GM18519 (cell line): Measurements from ENCODE around the gene EPN3.
A peak's percentile ranks its signal among the peaks of the same experiment; 100 is the strongest.

Experiments
- ATAC-seq: cut with Tn5 transposase; IDR thresholded peaks from one replicate; pipeline ENCODE4 v1.9.1; 2021; ENCODE audit warnings: mild to moderate bottlenecking, moderate library complexity; ENCODE audit not compliant: unreplicated experiment, low FRiP score

EPN3 gene

DNA sequence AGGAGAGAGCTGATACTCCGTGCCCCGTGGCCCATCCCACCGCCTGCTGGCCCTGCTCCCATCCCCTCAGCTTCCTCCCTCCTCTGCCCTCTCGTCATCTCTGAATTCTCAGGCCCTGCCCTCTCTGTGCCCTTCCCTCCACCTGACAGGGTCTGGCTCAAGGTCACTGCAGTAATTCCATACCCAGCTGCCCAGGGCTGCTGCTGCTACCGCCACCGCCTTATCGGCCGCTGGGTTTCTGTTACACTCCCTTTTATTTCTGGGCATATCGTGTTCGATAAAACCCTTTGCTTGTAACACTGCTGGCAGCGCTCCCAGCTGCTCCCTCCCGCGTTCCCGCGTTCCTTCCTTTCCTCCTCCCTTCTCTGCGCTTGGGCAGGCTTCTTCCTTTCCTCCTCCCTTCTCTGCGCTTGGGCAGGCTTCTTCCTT, 1.2 kb downstream of the EPN3 start:
- no peak for ATAC-seq

DNA sequence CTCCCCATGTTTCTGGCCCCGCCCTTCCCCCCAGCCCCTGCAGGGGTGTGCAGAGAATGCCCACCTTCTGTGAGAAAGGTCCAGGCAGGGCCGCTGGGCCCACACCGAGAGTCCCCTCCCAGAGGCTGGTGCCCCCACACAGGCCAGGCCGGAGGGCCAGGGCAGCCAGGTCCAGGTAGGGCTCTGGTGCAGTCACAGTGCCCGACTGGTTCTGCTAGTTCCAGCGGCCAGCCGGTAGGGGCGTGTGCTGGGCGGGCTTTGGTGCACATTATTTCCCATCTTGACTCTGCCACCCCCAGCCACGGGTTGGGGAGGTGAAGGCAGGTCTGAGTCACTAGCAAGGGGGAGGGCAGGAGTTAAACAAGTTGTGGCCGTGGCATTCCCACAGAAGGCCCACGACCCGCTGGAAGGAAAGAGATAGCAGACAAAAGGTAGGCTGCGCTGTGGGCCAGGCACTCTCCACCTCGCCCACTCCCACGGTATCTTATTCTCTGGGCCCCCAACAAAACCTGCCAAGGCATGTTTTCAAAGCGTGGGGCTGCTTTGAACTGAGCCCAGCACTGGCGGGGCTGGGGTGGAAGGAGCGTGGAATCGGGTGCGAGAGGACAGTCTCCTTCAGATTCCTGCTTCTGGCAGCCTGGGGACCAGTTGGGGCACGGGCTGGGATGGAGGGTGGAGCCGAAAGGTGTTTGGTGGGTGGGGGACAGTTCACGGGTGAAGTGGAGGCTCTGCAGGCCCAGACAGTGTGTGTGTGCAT, 1.9 kb downstream of the EPN3 start:
- ATAC-seq, result no peak

DNA sequence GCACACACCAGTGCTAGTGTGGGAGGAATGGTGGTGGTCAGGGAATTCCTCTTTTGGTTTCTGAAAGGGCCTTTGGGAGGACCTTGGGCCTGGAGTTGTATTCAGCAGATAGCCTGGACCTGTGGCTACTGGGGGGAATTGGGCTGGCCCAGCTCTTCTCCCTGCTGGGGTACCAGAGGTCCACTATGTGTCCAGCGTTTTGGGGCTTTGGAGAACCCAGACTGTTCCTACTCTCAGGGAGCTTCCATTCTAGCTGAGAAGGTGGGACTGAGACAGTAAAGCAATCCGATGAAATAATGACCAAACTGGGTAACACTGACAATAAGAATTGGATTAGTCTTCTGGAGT, 2.4 kb downstream of the EPN3 start:
- no peak for ATAC-seq

DNA sequence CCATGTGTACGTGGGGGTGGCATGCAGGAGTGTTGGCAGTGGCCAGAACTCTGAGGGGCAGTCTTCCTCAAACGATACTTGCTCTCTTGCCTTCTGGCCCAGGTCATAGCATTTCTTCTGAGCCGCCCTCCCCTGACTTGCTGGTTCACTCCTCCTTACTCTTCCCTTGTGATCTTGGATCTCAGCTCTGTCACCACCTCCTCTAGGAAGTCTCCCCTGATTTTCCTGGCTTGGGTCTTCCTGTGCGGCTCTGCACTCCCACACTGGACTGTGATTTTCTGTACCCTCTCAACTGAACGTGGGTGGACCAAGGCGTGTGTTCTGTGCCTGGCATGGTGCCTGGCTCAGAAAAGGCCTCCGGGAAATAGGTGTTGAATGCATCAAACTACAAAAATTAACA, 2.9 kb downstream of the EPN3 start:
- ATAC-seq, result no peak

DNA sequence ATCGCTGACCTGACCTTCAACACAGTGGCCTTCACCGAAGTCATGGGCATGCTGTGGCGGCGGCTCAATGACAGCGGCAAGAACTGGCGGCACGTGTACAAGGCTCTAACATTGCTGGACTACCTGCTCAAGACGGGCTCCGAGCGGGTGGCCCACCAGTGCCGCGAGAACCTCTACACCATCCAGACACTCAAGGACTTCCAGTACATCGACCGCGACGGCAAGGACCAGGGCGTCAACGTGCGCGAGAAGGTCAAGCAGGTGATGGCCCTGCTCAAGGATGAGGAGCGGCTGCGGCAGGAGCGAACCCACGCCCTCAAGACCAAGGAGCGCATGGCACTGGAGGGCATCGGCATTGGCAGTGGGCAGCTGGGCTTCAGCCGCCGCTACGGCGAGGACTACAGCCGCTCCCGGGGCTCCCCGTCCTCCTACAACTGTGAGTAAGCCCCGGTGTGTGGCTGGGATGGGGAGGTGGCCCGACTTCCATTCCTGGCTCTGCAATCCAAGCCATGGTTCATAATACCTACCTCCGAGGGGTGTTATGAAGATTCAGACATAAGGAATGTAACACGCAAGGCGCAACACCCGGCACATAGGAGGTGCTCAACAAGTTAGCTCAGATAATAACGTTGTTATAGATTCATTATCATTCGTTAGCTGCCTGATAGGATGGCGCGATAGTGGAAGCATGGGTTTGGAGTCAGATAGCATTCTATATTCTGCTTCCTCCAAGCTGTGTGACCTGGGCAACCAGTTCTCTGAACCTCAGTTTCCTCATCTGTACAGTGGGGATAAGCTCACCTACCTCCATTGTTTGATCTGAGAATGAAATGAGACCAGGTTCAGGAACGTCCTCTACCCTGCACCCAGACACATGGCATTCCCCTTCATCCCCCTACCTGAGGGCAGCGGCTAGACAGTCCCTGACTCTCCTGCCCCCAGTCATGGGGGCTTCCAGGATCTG, 4.4 kb downstream of the EPN3 start:
- no peak for ATAC-seq

DNA sequence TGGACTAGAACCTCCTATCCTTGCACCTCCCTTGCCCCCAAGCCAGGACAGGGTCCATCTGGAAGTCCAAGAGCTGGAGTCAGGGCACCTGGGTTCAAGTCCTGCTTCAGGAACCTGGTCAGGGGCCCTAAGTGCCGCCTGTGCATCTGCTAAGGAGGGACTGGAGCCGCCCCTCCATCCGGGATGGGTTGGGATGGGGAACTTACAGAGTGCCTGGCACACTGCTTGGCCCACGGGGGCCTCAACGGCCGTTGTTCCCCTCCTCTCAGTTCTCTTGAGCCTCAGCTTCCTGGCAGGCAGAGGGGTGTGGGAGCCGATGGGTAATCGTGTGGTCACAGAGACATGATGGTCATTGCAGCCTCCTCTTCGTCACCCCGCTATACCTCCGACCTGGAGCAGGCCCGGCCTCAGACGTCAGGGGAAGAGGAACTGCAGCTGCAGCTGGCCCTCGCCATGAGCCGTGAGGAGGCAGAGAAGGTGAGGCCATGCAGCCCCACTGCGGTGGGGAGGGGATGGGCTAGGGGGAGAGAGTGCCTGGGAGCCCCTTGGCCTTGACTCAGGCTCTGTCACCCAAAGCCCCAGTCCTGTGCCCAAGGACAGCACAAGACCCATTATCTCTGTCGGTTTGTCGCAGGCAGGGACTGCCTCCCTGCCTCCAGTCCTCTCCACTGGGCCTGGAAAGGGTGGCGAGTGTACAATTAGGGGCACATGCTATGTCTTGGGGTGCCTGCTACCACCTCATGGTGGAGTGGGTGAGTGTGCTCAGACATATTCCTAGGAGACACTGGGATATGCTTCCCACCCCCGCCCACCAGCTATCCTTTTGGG, 5.4 kb downstream of the EPN3 start:
- no peak for ATAC-seq

DNA sequence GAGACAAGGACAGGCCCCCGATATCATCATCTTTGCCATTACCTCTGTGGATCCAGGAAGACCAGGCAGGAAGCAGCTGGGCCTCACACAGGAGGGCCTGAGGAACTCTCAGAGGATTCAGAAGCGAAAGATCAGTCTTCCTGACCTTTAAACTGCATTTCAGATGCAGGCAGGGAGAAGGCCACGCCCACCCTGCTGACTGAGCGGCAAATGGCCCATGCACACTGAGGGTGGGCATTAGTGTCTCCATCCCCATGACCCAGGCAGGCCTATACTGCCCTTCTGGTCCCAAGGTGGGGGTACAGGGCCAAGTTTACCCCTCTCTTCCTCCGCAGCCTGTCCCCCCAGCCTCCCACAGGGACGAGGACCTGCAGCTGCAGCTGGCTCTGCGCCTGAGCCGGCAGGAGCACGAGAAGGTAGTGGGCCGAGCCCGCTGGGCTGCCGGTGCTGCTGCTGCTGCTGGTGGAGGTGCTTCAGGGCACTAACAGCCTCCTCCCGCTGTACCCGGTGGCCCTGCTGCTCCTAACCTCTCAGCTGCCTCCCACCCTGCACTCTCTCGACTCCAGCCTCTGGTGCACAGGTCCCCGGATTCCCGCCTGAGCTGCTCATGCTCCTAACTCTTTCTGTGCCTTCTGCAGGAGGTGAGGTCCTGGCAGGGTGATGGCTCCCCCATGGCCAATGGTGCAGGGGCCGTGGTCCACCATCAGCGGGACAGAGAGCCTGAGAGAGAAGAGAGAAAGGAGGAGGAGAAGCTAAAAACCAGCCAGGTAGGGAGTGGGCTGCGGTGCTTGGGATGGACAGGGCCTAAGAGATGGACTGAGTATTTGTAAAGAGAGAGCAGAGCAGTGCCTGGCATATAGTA, 6.2 kb downstream of the EPN3 start:
- no peak for ATAC-seq

DNA sequence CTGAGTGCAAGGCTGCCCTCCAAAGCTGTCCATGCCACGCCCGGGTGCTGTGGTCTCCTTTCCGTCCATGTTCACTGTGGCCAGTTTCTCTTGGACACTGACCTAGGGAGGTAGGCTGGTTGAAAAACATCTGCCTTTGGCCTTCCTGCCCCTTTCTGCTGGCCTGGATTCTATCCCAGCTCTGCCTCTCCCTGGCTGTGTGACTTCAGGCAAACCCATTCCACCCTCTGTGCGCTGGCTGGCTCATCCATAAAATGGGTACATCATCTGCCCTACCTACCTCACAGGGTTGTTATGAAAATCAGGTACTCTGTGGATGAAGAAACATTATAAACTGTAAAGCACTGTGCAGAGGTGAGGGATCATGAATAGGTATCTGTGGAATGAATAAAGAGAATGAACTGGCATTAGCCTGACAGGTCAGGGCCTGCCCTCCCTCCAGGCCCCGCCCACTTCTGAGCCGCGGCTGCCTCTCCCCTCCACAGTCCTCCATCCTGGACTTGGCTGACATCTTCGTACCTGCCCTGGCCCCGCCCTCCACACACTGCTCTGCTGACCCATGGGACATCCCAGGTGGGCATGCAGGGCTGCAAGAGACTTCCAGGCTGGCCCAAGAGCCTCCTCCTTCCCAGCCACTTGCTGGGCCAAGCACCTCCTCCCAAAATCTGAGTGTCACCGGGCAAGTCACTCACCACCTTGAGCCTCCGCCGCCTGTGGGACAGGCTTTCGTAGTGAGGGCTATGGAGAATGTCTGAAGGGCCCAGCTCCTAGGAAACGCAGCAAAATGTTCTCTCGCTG, 7.4 kb downstream of the EPN3 start:
- no peak for ATAC-seq

DNA sequence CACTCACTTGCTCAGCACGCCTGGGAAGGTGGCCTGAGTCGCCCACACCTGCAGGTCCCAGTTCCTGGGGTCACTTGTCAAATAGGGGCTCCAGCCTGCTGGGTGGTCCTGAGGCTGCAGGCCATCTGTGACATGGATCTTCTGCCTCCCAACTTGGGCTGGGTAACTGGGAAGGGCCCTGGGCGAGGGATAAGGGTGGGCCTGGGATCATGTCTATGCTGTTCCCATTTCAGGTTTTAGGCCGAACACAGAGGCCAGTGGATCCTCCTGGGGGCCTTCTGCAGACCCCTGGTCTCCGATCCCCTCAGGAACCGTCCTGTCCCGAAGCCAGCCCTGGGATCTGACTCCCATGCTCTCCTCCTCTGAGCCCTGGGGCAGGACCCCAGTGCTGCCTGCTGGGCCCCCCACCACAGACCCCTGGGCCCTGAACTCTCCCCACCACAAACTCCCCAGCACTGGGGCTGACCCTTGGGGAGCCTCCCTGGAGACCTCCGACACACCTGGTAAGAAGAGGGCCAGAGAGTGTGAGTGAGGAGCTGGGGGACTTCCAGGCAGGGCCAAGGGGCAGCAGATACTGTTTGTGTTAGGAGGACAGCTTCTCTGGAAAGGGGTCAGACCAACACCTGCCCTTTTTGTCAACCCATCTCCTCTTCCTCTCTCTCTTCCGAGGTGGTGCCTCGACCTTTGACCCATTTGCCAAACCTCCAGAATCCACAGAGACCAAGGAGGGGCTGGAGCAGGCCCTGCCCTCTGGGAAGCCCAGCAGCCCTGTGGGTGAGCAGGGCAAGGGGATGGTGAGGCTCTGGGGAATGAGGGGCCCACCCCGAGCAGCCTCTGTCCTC, 8.2 kb downstream of the EPN3 start:
- ATAC-seq, result no peak

DNA sequence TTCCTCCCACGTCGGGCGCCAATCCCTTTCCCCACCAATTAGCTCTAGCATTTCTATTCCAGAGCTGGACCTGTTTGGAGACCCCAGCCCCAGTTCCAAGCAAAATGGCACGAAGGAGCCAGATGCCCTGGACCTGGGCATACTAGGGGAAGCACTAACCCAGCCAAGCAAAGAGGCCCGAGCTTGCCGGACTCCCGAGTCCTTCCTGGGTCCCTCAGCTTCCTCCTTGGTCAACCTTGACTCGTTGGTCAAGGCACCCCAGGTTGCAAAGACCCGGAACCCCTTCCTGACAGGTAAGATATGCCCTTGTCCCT, 8.8 kb downstream of the EPN3 start:
- no peak for ATAC-seq

DNA sequence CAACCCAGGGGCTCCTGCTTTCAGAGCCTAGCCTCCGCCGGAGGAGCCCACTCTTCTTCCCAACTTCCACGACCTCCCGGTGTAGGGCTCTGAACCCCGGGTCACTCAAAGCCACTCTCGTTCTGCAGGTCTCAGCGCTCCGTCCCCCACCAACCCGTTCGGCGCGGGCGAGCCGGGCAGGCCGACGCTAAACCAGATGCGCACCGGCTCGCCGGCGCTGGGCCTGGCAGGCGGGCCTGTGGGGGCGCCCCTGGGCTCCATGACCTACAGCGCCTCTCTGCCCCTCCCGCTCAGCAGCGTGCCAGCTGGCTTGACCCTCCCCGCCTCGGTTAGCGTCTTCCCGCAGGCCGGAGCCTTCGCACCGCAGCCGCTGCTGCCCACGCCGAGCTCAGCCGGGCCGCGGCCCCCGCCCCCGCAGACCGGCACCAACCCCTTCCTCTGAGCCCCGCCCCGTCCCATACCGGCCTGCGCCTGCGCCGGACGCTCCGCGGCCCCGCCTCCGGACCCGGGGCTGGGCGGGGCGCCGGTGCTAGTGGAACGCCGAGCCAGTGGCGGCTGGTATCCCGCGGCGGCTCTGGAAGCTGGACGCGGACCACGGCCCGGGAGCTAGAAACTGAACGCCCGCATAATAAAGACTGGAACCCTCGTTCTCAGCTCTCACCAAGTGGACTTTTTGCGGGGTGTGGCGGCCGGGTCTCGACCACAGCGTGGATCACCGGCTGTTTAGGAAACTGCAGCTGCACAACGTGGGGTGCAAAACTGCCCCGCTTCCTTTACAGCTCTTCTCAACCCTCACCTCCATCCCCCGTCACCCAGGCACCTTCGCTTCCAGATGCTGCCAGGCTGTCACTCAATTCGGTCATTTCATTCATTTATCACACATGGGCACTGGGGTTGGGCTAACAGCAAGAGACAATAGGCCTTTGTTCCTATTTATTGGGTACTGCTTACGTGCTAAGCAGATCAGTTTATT, 9.5 kb downstream of the EPN3 start:
- peak; percentile 45 for ATAC-seq

DNA sequence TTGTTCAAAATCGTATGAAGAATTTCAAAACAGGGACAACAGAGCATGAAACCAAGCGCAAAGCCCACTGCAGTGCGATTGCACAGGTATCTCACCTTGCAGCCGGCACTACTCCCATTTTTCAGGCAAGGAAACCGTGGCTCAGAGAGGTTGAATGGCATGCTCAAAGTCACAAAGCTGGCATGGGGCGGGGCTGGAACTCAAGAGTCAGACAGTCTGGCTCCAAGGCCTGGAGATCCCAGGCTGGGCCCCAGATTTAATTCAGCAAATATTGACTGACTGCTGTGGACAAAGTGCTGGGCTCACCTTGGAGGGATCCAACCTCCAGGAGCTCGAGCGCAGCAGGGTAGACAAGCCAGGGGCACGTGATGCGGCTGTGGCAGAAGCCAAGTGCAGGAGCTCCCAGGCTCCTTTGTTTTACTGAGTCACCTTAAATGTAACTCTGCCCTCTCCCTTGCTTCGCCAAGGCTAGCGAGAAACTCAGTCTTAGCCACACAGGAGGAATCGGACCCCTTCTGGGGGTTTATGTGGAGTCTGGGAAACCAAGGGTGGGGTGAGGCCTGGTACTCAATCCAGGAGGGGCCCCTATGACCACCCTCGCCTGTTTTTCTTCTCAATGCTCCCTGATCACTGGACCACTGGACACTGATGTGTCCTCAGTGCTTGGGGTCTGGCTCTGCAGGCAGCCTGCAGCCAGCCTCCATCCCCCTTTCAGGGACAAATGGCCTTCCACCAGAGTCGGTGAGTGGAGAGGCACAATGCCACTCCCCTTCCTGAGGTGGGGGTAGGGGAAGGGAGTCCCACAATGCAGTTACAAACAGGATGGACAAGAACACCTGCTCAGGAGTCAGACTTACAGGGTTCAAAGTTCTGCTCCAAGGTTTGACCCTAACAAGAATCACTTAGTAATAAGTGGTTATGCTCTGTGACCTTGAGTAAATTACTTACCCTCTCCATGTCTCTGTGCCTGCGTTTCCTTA, 10.6 kb downstream of the EPN3 start:
- ATAC-seq, result no peak

DNA sequence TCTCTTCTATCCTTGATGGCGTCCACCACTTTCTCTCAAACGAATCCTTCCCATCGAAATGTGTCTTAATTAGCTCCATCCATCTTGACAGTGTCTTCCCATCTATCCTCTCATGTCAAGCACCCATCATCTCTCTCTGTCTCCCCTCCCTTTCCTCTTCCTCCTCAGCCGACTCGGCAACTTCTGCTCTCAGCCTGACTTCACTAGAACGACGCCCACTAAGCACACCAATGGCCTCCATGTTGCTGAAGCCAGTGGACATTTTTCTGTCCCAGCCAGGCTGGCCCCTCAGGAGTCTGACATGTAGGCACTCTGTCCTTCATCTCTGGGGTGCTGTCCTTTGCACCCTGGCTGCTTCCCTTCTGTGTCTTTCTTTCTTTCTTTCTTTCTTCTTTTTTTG, 12.0 kb downstream of the EPN3 start:
- no peak for ATAC-seq

DNA sequence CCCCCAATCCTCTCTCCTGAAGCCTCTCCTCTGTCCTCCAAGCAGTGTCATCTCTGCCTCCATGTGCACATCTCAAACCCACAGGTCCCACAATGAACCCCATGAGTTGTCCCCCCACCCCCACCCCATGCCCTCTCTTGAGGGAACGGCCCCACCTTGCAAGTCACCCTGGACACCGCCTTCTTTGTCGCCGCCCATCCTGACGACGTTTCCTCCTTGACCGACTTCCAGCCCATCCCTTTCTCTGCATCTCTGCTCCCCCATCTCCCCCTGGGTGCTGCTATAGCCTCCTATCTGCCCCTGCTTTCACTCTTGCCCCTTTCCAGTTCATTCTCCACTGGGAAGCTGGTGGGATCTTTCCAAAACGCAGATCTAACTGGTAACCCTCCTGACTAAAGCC, 12.8 kb downstream of the EPN3 start:
- no peak for ATAC-seq

DNA sequence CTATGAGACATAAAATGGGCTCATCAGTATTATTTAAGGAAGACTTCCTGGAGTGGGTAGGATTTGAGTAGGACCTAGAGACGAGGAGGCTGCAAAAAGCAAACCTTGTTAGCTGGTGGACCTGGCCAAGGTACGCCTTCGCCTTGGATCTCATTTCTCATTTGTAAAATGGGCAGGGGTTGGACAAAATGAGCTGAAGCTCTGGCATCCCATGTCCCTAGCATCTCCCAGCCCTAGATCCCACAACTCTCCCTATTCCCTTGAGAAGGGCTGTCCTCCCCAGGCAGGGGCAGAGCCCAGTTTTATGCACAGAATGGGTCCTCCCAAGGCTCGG, 14.1 kb downstream of the EPN3 start:
- no peak for ATAC-seq

DNA sequence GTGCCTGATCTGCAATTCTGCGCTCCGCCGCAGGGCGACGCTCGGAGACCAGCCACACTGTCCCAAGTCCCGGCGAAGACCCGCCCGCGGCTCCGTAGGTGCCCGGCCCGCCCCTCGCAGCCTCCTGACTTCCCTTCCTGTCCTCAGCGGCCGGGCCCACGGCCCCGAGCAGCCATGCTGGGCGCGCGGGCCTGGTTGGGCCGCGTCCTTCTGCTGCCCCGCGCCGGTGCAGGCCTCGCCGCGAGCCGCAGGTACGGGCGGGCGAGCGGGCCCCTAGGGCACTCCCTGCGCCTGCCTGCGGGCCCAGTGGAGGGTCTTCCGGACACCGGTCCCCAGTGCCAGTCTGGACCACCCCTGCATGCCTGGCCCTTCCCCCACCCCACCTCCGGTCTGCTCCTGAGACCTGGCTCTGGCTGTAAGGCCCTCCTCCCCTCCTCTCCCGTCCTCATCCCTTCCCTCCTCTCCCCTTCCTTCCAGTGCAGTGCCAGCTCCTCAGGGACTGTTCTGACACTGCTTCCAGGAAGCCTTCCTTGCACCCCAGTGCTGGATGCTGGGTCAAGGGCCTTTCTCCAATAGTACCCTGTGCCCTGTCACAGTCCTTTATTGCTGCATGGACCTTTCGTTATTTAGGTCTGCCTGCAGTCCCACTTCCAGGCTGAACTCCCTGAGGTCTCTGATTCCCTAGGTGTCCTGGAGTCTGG, 14.7 kb downstream of the EPN3 start, which contains the start of gene SPATA20:
Gene SPATA20 (plus strand): TSS at position 140 of the 701 bp plus-strand sequence. CDS start 35 bp downstream, at position 175.
- ATAC-seq, result no peak
